Kidney (tissue), 14 donors: ENCODE measurements around the gene KRTAP3-2. TPM values are rescaled to one million over a fixed set of nuclear protein-coding genes. Genes with fewer than 3 reads are reported as not detected.

Source experiments
- DNase-seq, 5 donors: peaks; one replicate each; pipeline ENCODE4 v3.0.0-alpha.2; 2013 to 2020
- FAIRE-seq: peaks from 2 replicates; lab custom pipeline; 2012; peaks lifted over from hg19 to GRCh38; lab: Jason Lieb, UNC
- H3K27ac ChIP-seq, 2 donors: one replicate each; pipeline ENCODE4 v1.7.0; 2013; ENCODE audit warnings: low read depth in 2 of 2, low read length in 2 of 2, inconsistent platforms in 1 of 2
- H3K27me3 ChIP-seq: one replicate; pipeline ENCODE4 v1.7.1; 2013; ENCODE audit warnings: low read length, inconsistent platforms; ENCODE audit not compliant: control insufficient read depth, insufficient read depth
- H3K36me3 ChIP-seq, 3 donors: one replicate each; pipeline versions ENCODE4 v1.7.0 to v1.7.1; 2013; ENCODE audit warnings: low read length in 3 of 3, control low read depth in 1 of 3, inconsistent platforms in 1 of 3; ENCODE audit not compliant: insufficient read depth in 3 of 3, control insufficient read depth in 2 of 3
- H3K4me1 ChIP-seq, 3 donors: one replicate each; pipeline versions ENCODE4 v1.7.0 to v1.7.1; 2013; ENCODE audit warnings: low read length in 3 of 3, inconsistent platforms in 1 of 3, low read depth in 1 of 3; ENCODE audit not compliant: control insufficient read depth in 2 of 3, insufficient read depth in 2 of 3
- H3K4me3 ChIP-seq, 3 donors: one replicate each; pipeline versions ENCODE4 v1.7.0 to v1.8.1; 2013; ENCODE audit warnings: low read length in 3 of 3, control low read depth in 1 of 3, inconsistent platforms in 1 of 3
- H3K9ac ChIP-seq, 3 donors: one replicate each; pipeline versions ENCODE4 v1.7.0 to v1.7.1; 2013; ENCODE audit warnings: low read length in 3 of 3, control low read depth in 1 of 3, inconsistent platforms in 1 of 3
- H3K9me3 ChIP-seq, 3 donors: one replicate each; pipeline versions ENCODE4 v1.7.0 to v1.7.1; 2013; ENCODE audit warnings: low read length in 3 of 3, control low read depth in 1 of 3, inconsistent platforms in 1 of 3; ENCODE audit not compliant: control insufficient read depth in 2 of 3, insufficient read depth in 1 of 3
- intact Hi-C: fragments of 100-400 bp; cut with DNase I; formaldehyde crosslinking; loops from one replicate; pipeline ENCODE4 v1.11.1; 2022
- polyA plus RNA-seq: library from polyadenylated mRNA; stranded (reverse); fragments of 350-450 nt; fragmentation: Illumina TruSeq; extraction: RNeasy Lipid Tissue Mini Kit (QIAGEN cat#74804); gene quantifications from one replicate; pipeline ENCODE4 v1.2.3, GENCODE V29; 2014; ENCODE audit warnings: low read depth, low replicate concordance; ENCODE audit not compliant: insufficient read depth
- total RNA-seq: library from RNA; stranded (reverse); fragmentation: NEBNext Ultra II Directional; extraction: Animal tissue kit (Norgen Biotek cat#: 25700); gene quantifications from one replicate; pipeline ENCODE4 v1.2.1, GENCODE V29; 2021
- TF ChIP-seq, protein P1 (sequence below): IDR thresholded peaks from 3 replicates; pipeline ENCODE4 v1.5.1; 2012; ENCODE audit warnings: mild to moderate bottlenecking, moderate library complexity, borderline replicate concordance; ENCODE audit not compliant: insufficient read depth; ENCODE audit errors: extremely low read depth
- donor health status: control.
- donor health status: control.
- donor health status: control.
- donor health status: control.
- donor health status: control.
- donor health status: DM: yes; HTN: yes; CAD: no.
- donor health status: Normal renal cell carcinoma (clear cell type).

Gene KRTAP3-2
- total and polyA plus RNA-seq, 2 donors from 2014 or later = not detected

DNA sequence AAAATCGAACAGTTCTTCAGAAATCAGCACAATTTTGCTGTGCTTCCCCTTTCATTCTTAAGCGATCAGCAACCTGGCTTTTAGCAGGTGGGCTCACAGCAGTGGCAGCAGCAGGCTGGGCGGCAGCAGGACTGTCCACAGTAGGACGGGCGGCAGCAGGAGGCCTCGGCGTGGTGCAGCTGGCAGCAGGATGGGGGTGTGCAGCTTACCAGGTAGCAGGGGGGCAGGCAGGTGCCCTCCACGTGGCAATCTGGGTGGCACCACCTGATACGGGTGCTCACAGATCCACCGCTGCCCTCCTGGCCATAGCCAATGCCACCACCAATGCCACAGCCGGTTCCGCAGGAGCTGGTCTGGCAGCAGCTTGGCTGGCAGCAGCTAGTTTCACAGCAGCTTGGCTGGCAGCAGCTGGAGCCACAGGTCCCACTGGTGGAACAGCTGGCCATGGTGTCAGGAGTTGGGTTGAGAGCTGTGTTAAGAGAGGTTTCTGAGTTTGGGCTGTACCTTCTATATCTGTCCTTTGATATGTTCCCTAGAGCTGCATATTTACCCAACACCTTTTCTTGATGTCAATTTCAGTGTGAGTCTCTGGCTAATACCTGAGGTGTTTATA lies 30.0 kb upstream of the KRTAP3-2 start, which contains the start of gene KRTAP1-4:
Gene KRTAP1-4, minus strand, starts transcription at position 563 of the 613 bp plus-strand sequence. Its CDS starts 117 bp downstream, at position 446.
- Histone ChIP-seq H3K9ac (no peak within 1 kb of the TSS), H3K27me3 (no peaks in the 10 kb centered on the region), H3K36me3 (no peaks in the 10 kb centered on the region), H3K9me3 (no peaks in the 10 kb centered on the region), H3K4me3 (no peak within 1 kb of the TSS), H3K4me1 (no peaks in the 10 kb centered on the region), H3K27ac (no peak within 1 kb of the TSS)
- TF ChIP-seq, protein P1, sequence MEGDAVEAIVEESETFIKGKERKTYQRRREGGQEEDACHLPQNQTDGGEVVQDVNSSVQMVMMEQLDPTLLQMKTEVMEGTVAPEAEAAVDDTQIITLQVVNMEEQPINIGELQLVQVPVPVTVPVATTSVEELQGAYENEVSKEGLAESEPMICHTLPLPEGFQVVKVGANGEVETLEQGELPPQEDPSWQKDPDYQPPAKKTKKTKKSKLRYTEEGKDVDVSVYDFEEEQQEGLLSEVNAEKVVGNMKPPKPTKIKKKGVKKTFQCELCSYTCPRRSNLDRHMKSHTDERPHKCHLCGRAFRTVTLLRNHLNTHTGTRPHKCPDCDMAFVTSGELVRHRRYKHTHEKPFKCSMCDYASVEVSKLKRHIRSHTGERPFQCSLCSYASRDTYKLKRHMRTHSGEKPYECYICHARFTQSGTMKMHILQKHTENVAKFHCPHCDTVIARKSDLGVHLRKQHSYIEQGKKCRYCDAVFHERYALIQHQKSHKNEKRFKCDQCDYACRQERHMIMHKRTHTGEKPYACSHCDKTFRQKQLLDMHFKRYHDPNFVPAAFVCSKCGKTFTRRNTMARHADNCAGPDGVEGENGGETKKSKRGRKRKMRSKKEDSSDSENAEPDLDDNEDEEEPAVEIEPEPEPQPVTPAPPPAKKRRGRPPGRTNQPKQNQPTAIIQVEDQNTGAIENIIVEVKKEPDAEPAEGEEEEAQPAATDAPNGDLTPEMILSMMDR = no peak
- no peak for DNase-seq
- FAIRE-seq = no peak
- intact Hi-C loops = no loop called here

GRCh38 chr17:41026715-41027471 lies 27.2 kb upstream of the KRTAP3-2 start, which contains the start of gene KRTAP1-5:
Gene KRTAP1-5, minus strand, starts transcription at chr17:41027208. Its CDS starts 53 bp downstream, at chr17:41027155.
- FAIRE-seq (no peak), DNase-seq (no peak)
- no peak within 1 kb of the TSS for H3K9ac ChIP-seq
- intact Hi-C loops = no loop called here
- no peaks in the 10 kb centered on the region for H3K4me1 ChIP-seq
- TF ChIP-seq, protein P1 = no peak
- H3K27ac ChIP-seq = no peak within 1 kb of the TSS
- H3K27me3 ChIP-seq = no peaks in the 10 kb centered on the region
- H3K36me3 ChIP-seq = no peaks in the 10 kb centered on the region
- no peaks in the 10 kb centered on the region for H3K9me3 ChIP-seq
- H3K4me3 ChIP-seq = no peak within 1 kb of the TSS

- intact Hi-C loops = no loop called here
- no peaks in the 10 kb centered on the region for H3K27me3 ChIP-seq
- no peak for FAIRE-seq
Observed at GRCh38 chr17:41024697-41025096, 25.0 kb upstream of the KRTAP3-2 start.

More at GRCh38 chr17:41024697-41025096, 25.0 kb upstream of the KRTAP3-2 start:
- TF ChIP-seq, protein P1 = no peak
- peaks cover 0 to 9% (median 0%) of the 10 kb centered on the region in 3 donors for H3K9me3 ChIP-seq
- no peak for DNase-seq
- no peak overlapping the region for H3K27ac ChIP-seq
- H3K9ac ChIP-seq = no peak overlapping the region
- no peaks in the 10 kb centered on the region for H3K36me3 ChIP-seq
- no peaks in the 10 kb centered on the region for H3K4me1 ChIP-seq
- no peak overlapping the region for H3K4me3 ChIP-seq
